IPS DF 4.7 (cell line): ENCODE results near the gene SLIT2.

Source experiments
- DNase-seq: peaks from one replicate; pipeline ENCODE4 v3.0.0-alpha.2; 2013; ENCODE audit warnings: low spot score; ENCODE audit errors: extremely low read depth

The SLIT2 gene

GRCh38 chr4:20265726-20266125, 14.0 kb downstream of the SLIT2 start:
- DNase-seq = no peak

GRCh38 chr4:20266215-20267082, 14.7 kb downstream of the SLIT2 start:
- no peak for DNase-seq

- no peak for DNase-seq
Measured at GRCh38 chr4:20268028-20268427, 16.3 kb downstream of the SLIT2 start.

GRCh38 chr4:20269320-20269719, 17.6 kb downstream of the SLIT2 start:
- DNase-seq = no peak

DNA sequence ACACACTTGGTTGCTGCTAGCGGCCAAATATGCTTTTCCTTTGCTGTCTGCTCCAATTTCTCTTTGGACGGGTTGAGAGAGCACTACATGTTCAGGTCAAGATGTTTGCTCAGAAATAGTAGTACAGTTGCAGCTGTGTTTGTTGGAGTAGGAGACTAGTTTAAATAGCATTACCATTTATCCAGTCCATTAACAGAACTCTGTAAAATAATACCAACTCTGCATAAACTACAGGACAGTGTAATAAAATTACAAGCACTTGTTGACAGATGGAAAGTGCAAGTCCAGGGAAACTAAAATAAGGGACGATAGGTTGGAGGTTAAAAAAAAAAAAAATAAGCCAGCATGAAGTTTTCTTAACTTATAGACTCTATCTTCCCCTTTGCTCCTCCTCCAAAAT, 20.2 kb downstream of the SLIT2 start:
- no peak for DNase-seq

- DNase-seq = no peak
Measured at GRCh38 chr4:20272411-20272872, 20.7 kb downstream of the SLIT2 start.

DNA sequence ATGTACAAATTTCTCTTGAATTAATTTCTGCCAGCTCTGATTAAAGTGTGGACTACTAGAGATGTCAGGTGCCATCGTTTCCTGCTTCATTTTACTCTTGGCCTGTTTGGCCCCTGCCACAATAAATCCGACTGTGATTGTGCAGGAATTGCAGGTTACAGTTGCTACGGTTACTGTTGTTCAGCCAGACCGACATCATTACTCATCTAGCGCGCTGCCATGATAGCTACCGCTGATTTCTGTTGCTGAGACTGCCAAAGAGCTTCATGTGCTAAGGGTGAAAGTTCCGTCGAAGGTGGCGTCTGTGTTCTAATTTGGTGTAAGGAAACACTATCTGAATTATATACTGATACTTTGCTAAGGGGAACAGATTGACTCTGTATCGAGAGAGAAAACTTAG, 22.1 kb downstream of the SLIT2 start:
- DNase-seq = no peak

GRCh38 chr4:20276848-20277247, 25.1 kb downstream of the SLIT2 start:
- DNase-seq = no peak

GRCh38 chr4:20278195-20278594, 26.5 kb downstream of the SLIT2 start:
- no peak for DNase-seq

DNA sequence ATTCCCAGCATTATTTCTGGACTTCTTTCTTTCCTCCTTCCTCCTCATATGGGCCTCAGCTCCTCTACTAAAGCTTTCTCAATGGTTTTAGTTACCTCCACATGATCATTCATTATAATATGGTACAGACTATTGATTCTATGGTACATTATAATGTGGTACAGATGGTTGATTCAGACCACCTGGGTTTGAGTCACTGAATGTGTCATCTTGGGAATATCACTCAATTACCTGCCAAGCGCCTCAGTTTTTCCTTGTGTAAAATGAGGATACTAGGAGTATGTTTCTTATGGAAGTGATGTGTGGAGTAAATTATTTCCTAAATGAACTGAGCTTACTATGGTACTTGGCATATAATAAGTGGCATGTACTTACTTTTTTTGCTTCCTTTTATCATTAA, 27.7 kb downstream of the SLIT2 start:
- no peak for DNase-seq

- no peak for DNase-seq
Measured at GRCh38 chr4:20281453-20281852, 29.7 kb downstream of the SLIT2 start.

- DNase-seq = peak; percentile 78
Measured at GRCh38 chr4:20283039-20283438, 31.3 kb downstream of the SLIT2 start.

GRCh38 chr4:20284990-20285389, 33.3 kb downstream of the SLIT2 start:
- DNase-seq = no peak

DNA sequence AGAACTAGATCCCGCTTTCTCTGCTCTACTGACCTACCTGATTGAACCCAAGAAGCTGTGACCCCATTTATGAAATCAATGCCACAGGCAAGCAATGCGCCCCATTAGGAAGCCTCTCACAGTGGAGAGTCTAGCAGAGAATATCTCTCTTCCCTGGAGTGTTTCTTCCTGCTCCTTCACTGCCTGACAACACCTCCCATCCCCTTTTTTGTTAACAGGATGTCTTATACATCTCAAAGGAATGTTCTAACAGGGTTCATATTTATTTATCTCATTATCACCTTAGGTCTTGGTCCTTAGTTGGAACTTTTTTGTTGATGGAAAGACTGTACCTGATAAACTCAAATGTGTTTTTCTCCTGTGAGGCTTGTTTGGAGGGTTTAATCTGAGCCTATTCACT, 35.5 kb downstream of the SLIT2 start:
- no peak for DNase-seq

GRCh38 chr4:20288047-20288650, 36.4 kb downstream of the SLIT2 start:
- no peak for DNase-seq

DNA sequence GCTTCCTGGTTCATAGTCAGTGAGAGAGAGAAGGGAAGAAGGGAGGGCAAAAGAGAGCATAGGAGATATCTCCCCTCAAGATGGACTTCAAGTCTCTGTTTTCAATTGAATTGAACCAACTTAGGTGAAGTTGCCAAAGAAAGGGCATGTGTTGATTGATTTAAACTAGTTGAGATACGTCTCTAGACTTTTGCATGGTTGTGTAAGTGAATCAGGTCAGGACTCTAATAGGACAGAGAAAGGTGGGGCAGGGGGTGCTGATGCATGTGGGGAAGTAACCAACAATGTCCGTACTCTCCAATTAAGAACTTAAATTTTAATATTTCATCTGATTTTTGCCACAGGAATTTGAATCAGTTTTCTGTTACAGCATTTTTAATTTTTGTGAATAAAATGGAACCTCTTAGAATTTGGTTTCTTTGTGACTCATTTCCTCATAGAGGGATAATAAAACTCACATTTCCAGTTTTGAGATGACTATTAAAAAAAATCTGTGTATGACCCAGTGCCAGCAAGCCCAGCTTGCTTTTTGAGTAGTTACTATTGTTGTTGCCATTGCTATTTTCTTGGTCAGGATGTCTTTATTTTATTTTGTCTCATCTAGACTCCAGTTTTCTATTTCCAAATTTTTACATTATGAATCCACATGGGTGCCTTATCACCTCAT, 37.3 kb downstream of the SLIT2 start:
- DNase-seq = no peak

DNA sequence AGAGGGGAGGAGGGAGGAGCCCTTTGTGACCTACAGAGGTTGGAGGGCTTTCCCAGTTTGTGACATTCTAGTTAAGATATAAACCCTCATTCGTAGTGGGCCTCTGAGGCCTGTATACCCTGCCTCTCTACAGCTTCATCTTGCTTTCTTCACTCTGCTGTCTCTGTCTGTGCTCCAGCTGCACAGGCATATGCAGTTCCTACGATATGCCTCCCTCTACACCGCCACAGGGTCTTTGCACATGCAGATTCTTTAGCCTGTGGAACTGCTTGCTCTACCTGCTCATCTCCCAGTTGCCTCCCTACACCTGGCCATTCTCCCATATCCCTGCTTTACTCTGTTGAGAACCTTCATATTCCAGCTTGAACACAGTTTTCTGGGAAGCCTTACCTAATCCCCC, 38.1 kb downstream of the SLIT2 start:
- DNase-seq = no peak

- no peak for DNase-seq
Measured at GRCh38 chr4:20292739-20293138, 41.0 kb downstream of the SLIT2 start.

DNA sequence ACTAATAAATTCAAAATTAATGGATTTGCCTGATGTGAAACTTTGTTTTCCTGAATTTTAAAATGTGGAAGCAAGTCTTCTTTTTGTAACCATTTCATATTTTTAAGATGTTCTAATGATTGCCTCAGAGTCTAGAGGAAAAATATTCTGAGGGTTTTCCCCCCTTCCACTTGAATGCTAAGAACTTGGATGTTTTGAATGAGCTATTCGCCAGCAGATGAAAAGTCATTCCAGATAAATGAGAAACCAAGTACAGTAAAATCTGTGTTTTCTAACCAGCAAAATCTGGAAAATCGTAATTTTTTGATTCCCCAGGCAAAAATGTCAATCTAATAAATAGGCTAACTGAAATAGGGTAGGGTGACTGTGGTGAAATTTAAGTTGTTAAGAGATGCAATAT, 45.6 kb downstream of the SLIT2 start:
- no peak for DNase-seq

GRCh38 chr4:20297783-20298182, 46.1 kb downstream of the SLIT2 start:
- no peak for DNase-seq

GRCh38 chr4:20298455-20298854, 46.8 kb downstream of the SLIT2 start:
- no peak for DNase-seq

DNA sequence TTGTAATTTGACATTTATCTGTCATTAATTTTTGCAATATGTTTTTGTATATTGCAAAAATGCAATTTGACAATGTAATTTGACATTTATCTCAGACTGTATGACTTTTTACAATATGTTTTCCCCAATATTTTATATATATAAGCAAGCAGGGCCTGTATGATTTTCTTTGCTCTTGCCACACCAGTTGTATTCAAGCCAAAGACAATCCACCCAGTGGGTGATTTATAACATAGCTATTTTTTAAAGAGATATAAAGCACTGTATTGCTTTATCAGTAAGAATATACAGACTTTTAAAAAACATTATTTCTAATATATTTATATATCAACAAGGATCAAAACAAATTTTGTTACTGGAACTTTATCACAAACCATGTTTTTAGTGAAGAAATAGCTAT, 47.3 kb downstream of the SLIT2 start:
- no peak for DNase-seq
